ENCODE measurements around the gene CFAP126. TPM values are rescaled to one million over a fixed set of nuclear protein-coding genes. Genes with fewer than 3 reads are reported as not detected.

CFAP126 gene
- total and polyA plus RNA-seq, 2 of the 8 experiments (the other 6 are each of a cell fraction or from before 2014, with no cell fraction given), result not detected

DNA sequence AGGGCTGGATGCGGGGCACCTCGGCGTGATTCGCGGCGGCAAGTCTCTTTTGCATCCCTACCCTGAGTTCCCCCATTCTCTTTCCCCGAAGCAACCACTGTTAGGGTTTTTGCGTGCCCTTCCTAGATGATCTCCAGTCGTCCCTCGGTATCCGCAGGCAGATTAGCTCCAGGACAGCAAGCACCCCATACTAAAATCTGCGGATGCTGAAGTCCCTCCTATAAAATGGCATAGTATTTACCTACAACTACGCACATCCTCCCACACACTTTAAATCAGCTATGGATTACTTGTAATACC is 22.8 kb upstream of the CFAP126 start (continued):
- TF ChIP-seq, protein P1, sequence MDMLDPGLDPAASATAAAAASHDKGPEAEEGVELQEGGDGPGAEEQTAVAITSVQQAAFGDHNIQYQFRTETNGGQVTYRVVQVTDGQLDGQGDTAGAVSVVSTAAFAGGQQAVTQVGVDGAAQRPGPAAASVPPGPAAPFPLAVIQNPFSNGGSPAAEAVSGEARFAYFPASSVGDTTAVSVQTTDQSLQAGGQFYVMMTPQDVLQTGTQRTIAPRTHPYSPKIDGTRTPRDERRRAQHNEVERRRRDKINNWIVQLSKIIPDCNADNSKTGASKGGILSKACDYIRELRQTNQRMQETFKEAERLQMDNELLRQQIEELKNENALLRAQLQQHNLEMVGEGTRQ (IDR thresholded peaks at IDR 0.05; ENCODE audit: low read length), result no peak
- TF ChIP-seq ZNF274 (IDR thresholded peaks at IDR 0.05; ENCODE audit: borderline replicate concordance, extremely low read depth, low read length), result no peak

Data from H1 (cell line).